Fibroblast of skin of right quadriceps (primary cell): Measurements from ENCODE around the gene SIPA1L3.
A peak's percentile ranks its signal among the peaks of the same experiment; 100 is the strongest.
"Not testable (repeated sequence)": the region's sequence is repeated elsewhere in the genome, so short reads cannot be mapped to it uniquely, and the experiment has no call there.

Experiments used
- DNase-seq: peaks from one replicate; pipeline ENCODE4 v3.0.0-alpha.2; 2013

SIPA1L3 gene

GRCh38 chr19:38023671-38024541 is 116.9 kb downstream of the SIPA1L3 start:
- DNase-seq, result no peak

GRCh38 chr19:38024992-38025908 is 118.2 kb downstream of the SIPA1L3 start:
- no peak for DNase-seq

- DNase-seq, result no peak
Measured at GRCh38 chr19:38025909-38026307, 118.9 kb downstream of the SIPA1L3 start.

- peak; percentile 57 for DNase-seq
Measured at GRCh38 chr19:38028913-38029510, 122.0 kb downstream of the SIPA1L3 start.

GRCh38 chr19:38030001-38030400 is 123.0 kb downstream of the SIPA1L3 start:
- not testable (repeated sequence) for DNase-seq

GRCh38 chr19:38030686-38031422 is 123.8 kb downstream of the SIPA1L3 start:
- no peak for DNase-seq

GRCh38 chr19:38031423-38031770 is 124.4 kb downstream of the SIPA1L3 start:
- peak; percentile 62 for DNase-seq

- peak; percentile 58 for DNase-seq
Measured at GRCh38 chr19:38032151-38032550, 125.1 kb downstream of the SIPA1L3 start.

- no peak for DNase-seq
Measured at GRCh38 chr19:38032951-38033350, 125.9 kb downstream of the SIPA1L3 start.

GRCh38 chr19:38033658-38034491 is 126.9 kb downstream of the SIPA1L3 start:
- DNase-seq, result peak; percentile 39

GRCh38 chr19:38034492-38034860 is 127.5 kb downstream of the SIPA1L3 start:
- peak; percentile 32 for DNase-seq

- peak; percentile 70 for DNase-seq
Measured at GRCh38 chr19:38035515-38036495, 128.8 kb downstream of the SIPA1L3 start.

GRCh38 chr19:38036707-38037611 is 130.0 kb downstream of the SIPA1L3 start:
- DNase-seq, result no peak

GRCh38 chr19:38039966-38040365 is 133.0 kb downstream of the SIPA1L3 start:
- DNase-seq, result peak; percentile 95

- no peak for DNase-seq
Measured at GRCh38 chr19:38042132-38042531, 135.1 kb downstream of the SIPA1L3 start.

GRCh38 chr19:38043649-38044144 is 136.7 kb downstream of the SIPA1L3 start:
- no peak for DNase-seq

GRCh38 chr19:38044267-38045111 is 137.5 kb downstream of the SIPA1L3 start:
- DNase-seq, result peak; percentile 56
